Activated CD4-positive, alpha-beta memory T cell treated with anti-CD3 and anti-CD28 coated beads, Interleukin-2, amount 10 ng/mL, durations not matched to agents 7 days and 5 days (primary cell): ENCODE results near the gene TSKU. TPM values are rescaled to one million over a fixed set of nuclear protein-coding genes. Genes with fewer than 3 reads are reported as not detected.
"Not testable (repeated sequence)": the region's sequence is repeated elsewhere in the genome, so short reads cannot be mapped to it uniquely, and the experiment has no call there.

Source experiments
- CTCF ChIA-PET: fragments of 350-600 bp; sonication (Branson Sonifier 250); formaldehyde crosslinking; loops from one replicate; lab custom pipeline; 2021; ENCODE audit warnings: antibody characterized with exemption, inconsistent platforms; lab: Charles Lee
- POLR2A ChIA-PET: fragments of 350-600 bp; sonication (Branson Sonifier 250); formaldehyde crosslinking; loops from one replicate; lab custom pipeline; 2021; ENCODE audit warnings: antibody characterized with exemption; lab: Charles Lee
- DNase-seq: peaks from one replicate; pipeline ENCODE4 v3.0.0-alpha.2; 2020
- H3K27ac Mint-ChIP-seq: one replicate; pipeline ENCODE4 v1.8.0; 2021; ENCODE audit warnings: mild to moderate bottlenecking, mixed read lengths
- H3K27me3 Mint-ChIP-seq: one replicate; pipeline ENCODE4 v1.8.0; 2021; ENCODE audit warnings: mixed read lengths
- H3K36me3 Mint-ChIP-seq: one replicate; pipeline ENCODE4 v1.8.0; 2021; ENCODE audit warnings: low read depth, mixed read lengths
- H3K4me1 Mint-ChIP-seq: one replicate; pipeline ENCODE4 v1.8.0; 2021; ENCODE audit warnings: mixed read lengths
- H3K4me3 Mint-ChIP-seq: one replicate; pipeline ENCODE4 v1.8.0; 2021; ENCODE audit warnings: mild to moderate bottlenecking, mixed read lengths
- H3K9me3 Mint-ChIP-seq: one replicate; pipeline ENCODE4 v1.8.0; 2021; ENCODE audit warnings: mixed read lengths
- total RNA-seq, 2 experiments: library from RNA; stranded (reverse); gene quantifications; one replicate each; pipeline ENCODE4 v1.2.3, GENCODE V29; 2021

Gene TSKU
- total RNA-seq, 2 experiments from 2014 or later = 0.85 to 1.2 TPM

- H3K27me3 Mint-ChIP-seq = peaks cover 39% of the 10 kb centered on the region
Observed at GRCh38 chr11:76788661-76789442, 5.7 kb downstream of the TSKU start.

GRCh38 chr11:76789443-76789719 lies 6.2 kb downstream of the TSKU start:
- POLR2A ChIA-PET = no interaction called here
- H3K9me3 Mint-ChIP-seq = no peaks in the 10 kb centered on the region

More at GRCh38 chr11:76788661-76789442, 5.7 kb downstream of the TSKU start:
- Mint-ChIP-seq H3K4me3 (no peak overlapping the region), H3K9me3 (no peaks in the 10 kb centered on the region), H3K27ac (no peak overlapping the region), H3K36me3 (no peaks in the 10 kb centered on the region), H3K4me1 (peaks cover 6% of the 10 kb centered on the region)
- DNase-seq = no peak
- POLR2A ChIA-PET = no interaction called here
- CTCF ChIA-PET = interaction anchor here (0.7 to 1.4 kb wide), 2 partner anchors 10 to 66 kb away, joined by 3 to 5 read pairs; no protein-coding TSS in a partner anchor

GRCh38 chr11:76790251-76790650 lies 7.1 kb downstream of the TSKU start:
- Mint-ChIP-seq H3K9me3 (no peaks in the 10 kb centered on the region), H3K27me3 (peaks cover 29% of the 10 kb centered on the region)
- CTCF ChIA-PET = no interaction called here

More at GRCh38 chr11:76789443-76789719, 6.2 kb downstream of the TSKU start:
- no peak overlapping the region for H3K4me3 Mint-ChIP-seq
- CTCF ChIA-PET = no interaction called here
- no peak overlapping the region for H3K27ac Mint-ChIP-seq
- peaks cover 38% of the 10 kb centered on the region for H3K27me3 Mint-ChIP-seq
- peaks cover 6% of the 10 kb centered on the region for H3K4me1 Mint-ChIP-seq
- DNase-seq = no peak
- no peaks in the 10 kb centered on the region for H3K36me3 Mint-ChIP-seq

GRCh38 chr11:76791002-76791770 lies 8.0 kb downstream of the TSKU start:
- H3K27ac Mint-ChIP-seq, CTCF ChIA-PET, H3K4me3 Mint-ChIP-seq, H3K4me1 Mint-ChIP-seq, H3K9me3 Mint-ChIP-seq, H3K36me3 Mint-ChIP-seq, POLR2A ChIA-PET, DNase-seq: not testable (repeated sequence)
- peaks cover 20% of the 10 kb centered on the region for H3K27me3 Mint-ChIP-seq

More at GRCh38 chr11:76790251-76790650, 7.1 kb downstream of the TSKU start:
- Mint-ChIP-seq H3K36me3 (no peaks in the 10 kb centered on the region), H3K4me1 (no peaks in the 10 kb centered on the region), H3K4me3 (no peak overlapping the region), H3K27ac (no peak overlapping the region)
- POLR2A ChIA-PET = no interaction called here
- no peak for DNase-seq

GRCh38 chr11:76791861-76792260 lies 8.7 kb downstream of the TSKU start:
- DNase-seq = peak; percentile 13
- POLR2A ChIA-PET = no interaction called here
- CTCF ChIA-PET = no interaction called here
- H3K9me3 Mint-ChIP-seq = no peaks in the 10 kb centered on the region
- H3K4me3 Mint-ChIP-seq = no peak overlapping the region
- no peaks in the 10 kb centered on the region for H3K4me1 Mint-ChIP-seq
- H3K27me3 Mint-ChIP-seq = peaks cover 16% of the 10 kb centered on the region
- no peaks in the 10 kb centered on the region for H3K36me3 Mint-ChIP-seq
- no peak overlapping the region for H3K27ac Mint-ChIP-seq

GRCh38 chr11:76792505-76793264 lies 9.5 kb downstream of the TSKU start:
- ChIA-PET POLR2A (no interaction called here), CTCF (interaction anchor here (1.4 kb wide), 1 partner anchor 58 kb away, joined by 5 read pairs; no protein-coding TSS in a partner anchor)
- Mint-ChIP-seq H3K27ac (no peak overlapping the region), H3K4me1 (no peaks in the 10 kb centered on the region), H3K27me3 (peaks cover 12% of the 10 kb centered on the region), H3K4me3 (no peak overlapping the region), H3K36me3 (no peaks in the 10 kb centered on the region), H3K9me3 (no peaks in the 10 kb centered on the region)
- no peak for DNase-seq

- no peak overlapping the region for H3K4me3 Mint-ChIP-seq
- no peaks in the 10 kb centered on the region for H3K36me3 Mint-ChIP-seq
- DNase-seq = no peak
- H3K27ac Mint-ChIP-seq = no peak overlapping the region
- H3K4me1 Mint-ChIP-seq = no peaks in the 10 kb centered on the region
- POLR2A ChIA-PET = no interaction called here
- no peaks in the 10 kb centered on the region for H3K9me3 Mint-ChIP-seq
- H3K27me3 Mint-ChIP-seq = peaks cover 14% of the 10 kb centered on the region
- CTCF ChIA-PET = interaction anchor here (0.9 to 1.4 kb wide), 2 partner anchors 11 to 59 kb away, joined by 3 to 5 read pairs; no protein-coding TSS in a partner anchor
Observed at GRCh38 chr11:76793391-76794291, 10.5 kb downstream of the TSKU start.

- no peaks in the 10 kb centered on the region for H3K9me3 Mint-ChIP-seq
- H3K36me3 Mint-ChIP-seq = no peaks in the 10 kb centered on the region
- no peak for DNase-seq
- peaks cover 14% of the 10 kb centered on the region for H3K27me3 Mint-ChIP-seq
- H3K4me3 Mint-ChIP-seq = no peak overlapping the region
- CTCF ChIA-PET = interaction anchor here (0.9 kb wide), 2 partner anchors 12 to 73 kb away, joined by 3 read pairs; no protein-coding TSS in a partner anchor
- H3K4me1 Mint-ChIP-seq = peaks cover 4% of the 10 kb centered on the region
- H3K27ac Mint-ChIP-seq = no peak overlapping the region
- POLR2A ChIA-PET = interaction anchor here (1.4 kb wide), 1 partner anchor 61 kb away, joined by 3 read pairs; no protein-coding TSS in a partner anchor
Observed at GRCh38 chr11:76794371-76795289, 11.5 kb downstream of the TSKU start.

- Mint-ChIP-seq H3K27ac (no peak overlapping the region), H3K27me3 (peaks cover 14% of the 10 kb centered on the region), H3K36me3 (no peaks in the 10 kb centered on the region), H3K9me3 (no peaks in the 10 kb centered on the region), H3K4me3 (no peak overlapping the region), H3K4me1 (peaks cover 4% of the 10 kb centered on the region)
- ChIA-PET POLR2A (interaction anchor here (1.4 kb wide), 1 partner anchor 62 kb away, joined by 3 read pairs; no protein-coding TSS in a partner anchor), CTCF (interaction anchor here (0.9 to 1.1 kb wide), 2 partner anchors 10 to 74 kb away, joined by 3 to 4 read pairs; no protein-coding TSS in a partner anchor)
- no peak for DNase-seq
Observed at GRCh38 chr11:76795290-76795935, 12.3 kb downstream of the TSKU start.

GRCh38 chr11:76795936-76796441 lies 12.8 kb downstream of the TSKU start:
- Mint-ChIP-seq H3K36me3 (no peaks in the 10 kb centered on the region), H3K27ac (no peak overlapping the region), H3K9me3 (no peaks in the 10 kb centered on the region), H3K4me1 (peaks cover 4% of the 10 kb centered on the region), H3K27me3 (peaks cover 11% of the 10 kb centered on the region), H3K4me3 (no peak overlapping the region)
- DNase-seq = no peak
- ChIA-PET POLR2A (interaction anchor here (1.4 kb wide), 1 partner anchor 62 kb away, joined by 3 read pairs; no protein-coding TSS in a partner anchor), CTCF (interaction anchor here (0.9 to 1.1 kb wide), 2 partner anchors 9 to 74 kb away, joined by 3 to 4 read pairs; no protein-coding TSS in a partner anchor)
